ENCODE data around the gene TAF10.

Gene TAF10

GRCh38 chr11:6576471-6577373, 35.3 kb downstream of the TAF10 start:
- peak; percentile 72 for DNase-seq

DNA sequence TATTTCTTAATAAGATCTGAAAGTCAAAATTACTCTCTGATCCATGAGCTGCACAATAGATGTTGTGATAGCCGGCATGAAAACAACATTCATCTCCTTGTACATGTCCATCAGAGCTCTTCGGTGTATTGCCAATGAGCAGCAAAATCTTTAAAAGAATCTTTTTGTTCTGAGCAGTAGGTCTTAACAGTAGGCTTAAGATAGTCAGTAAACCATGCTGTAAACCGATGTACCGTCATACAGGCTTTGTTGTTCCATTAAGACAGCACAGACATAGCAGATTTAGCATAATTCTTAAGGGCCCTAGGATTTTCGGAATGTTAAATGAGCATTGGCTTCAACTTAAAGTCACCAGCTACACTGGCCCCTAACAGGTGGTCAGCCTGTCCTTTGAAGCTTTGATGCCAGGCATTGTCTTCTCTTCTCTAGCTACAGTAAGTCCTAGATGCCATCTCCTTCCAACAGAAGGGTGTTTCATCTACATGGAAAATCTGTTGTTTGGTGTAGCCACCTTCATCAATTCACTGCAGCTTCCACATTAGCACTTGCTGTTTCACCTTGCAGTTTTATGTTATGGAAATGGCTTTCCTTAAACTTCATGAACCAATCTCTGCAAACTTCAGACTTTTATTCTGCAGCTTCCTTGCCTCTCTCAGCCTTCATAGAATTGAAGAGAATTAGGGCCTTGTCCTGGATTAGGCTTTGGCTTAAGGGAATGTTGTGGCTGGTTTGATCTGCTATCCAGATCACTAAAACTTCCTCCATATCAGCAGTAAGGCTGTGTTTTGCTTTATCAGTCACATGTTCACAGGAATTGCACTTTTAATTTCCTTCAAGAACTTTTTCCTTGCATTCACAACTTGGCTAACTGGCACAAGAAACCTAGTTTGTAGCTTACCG, 37.0 kb downstream of the TAF10 start:
- DNase-seq: no peak

- DNase-seq: no peak
Observed at GRCh38 chr11:6572215-6572614, 39.8 kb downstream of the TAF10 start.

DNA sequence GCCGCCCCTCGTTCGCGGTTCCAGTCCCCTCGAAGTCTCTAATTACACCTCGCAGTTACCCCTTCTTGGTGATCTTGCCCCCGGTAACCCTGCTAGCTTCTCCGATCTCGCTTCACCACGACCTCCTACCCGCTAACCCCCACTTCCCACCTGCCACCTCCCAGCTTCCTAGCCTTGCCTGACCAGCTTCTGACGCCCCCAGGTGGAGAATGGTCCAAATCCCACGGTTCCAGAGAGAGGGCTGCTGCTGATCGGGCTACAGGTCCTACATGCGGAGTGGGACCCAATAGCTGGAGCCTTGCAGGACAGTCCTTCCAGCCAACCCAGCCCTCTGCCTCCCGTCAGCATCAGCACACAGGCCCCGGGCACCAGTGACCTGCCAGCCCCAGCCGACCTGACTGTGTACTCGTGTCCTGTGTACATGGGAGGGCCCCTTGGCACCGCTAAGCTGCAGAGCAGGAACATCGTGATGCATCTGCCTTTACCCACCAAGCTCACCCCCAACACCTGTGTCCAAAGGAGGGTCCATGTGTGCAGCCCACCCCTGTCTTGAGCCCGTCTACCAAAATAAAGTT, 40.5 kb downstream of the TAF10 start:
- no peak for DNase-seq

DNA sequence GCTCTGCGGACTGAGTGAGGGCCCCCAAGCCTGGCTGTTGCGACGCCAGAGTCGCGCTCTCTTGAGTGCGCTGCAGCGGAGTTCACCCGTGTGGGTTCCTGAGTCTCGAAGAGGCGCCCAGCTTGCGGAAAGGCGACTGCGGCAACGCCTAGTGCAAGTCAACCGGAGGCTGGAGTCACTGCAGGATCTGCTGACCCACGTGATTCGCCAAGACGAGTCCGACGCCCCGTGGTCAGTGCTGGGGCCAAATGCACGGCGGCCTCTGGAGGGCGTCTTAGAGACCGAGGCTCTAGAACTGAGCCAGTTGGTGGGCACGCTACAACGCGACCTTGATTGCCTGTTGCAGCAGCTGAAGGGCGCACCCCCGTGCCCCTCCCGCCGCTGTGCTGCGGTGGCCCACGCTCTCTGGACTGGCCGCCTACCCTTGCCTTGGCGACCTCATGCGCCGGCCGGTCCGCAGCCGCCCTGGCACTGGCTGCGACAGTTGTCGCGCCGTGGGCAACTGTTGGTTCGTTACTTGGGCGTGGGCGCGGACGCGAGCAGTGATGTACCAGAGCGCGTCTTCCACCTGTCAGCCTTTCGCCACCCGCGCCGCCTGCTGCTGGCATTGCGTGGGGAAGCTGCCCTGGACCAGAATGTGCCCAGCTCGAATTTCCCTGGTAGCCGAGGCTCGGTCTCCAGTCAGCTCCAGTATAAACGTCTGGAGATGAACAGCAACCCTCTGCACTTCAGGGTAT, 41.2 kb downstream of the TAF10 start:
- DNase-seq: no peak

GRCh38 chr11:6569706-6570105, 42.3 kb downstream of the TAF10 start:
- DNase-seq: no peak

DNA sequence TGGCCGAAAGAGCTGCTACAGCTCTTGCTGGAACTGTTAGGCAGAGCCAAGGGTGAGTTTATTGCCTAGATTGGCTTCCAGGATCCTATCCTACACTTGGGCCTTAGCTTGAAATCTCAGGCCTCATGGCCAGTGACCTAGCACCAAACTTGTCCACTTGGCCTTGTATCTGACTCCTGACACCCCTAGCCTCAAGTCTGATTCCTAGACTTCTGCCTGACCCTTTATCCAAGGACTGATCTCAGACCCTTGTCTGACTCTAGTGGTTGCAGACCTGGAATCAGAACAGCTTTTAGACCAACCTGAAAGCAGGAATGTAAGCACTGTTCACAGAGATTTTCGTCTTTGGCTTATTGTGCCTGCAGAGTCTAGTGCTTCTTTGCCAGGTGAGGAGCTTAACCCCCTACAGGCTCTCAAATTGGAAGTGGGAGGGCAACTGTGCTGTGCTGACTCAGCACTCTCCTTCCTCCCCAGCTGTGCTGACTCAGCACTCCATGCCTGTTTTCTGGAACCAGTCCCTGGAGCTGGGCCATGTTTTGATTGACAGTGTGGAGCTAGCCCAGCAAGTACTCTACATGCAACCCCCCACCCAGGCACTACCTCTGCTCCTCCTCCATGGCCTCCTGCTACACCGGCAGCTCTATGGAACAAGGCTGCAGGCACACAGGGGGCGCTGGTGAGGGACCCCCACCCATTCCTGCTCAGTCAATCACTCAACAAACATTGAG, 43.7 kb downstream of the TAF10 start:
- DNase-seq: no peak

GRCh38 chr11:6567371-6567745, 44.7 kb downstream of the TAF10 start:
- no peak for DNase-seq

DNA sequence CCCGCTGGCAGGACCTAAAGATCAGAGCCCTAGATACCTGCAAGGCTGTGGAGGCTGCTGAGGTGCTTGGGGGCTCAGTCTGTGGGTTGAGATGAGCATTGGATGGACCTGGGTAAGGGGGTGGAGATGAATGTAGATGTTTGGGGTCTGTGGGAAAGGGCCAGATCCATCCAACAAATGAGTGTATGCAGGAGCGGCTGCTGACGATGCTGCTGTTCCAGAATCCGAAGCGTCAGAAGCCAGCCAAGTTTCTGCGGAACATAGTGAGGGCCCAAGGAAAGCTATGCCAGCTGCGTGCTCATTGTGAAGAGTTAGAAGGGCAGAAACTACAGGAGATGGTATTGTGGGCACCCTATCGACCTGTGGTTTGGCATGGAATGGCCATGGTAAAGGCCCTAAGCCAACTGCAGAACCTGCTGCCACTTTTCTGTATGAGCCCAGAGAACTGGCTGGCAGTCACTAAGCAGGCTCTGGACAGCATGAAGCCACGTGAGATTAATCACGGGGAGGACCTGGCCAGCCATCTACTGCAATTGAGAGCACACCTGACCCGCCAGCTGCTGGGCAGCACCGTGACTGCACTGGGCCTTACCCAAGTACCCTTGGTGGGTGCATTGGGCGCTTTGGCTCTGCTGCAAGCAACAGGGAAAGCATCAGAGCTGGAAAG, 45.2 kb downstream of the TAF10 start:
- no peak for DNase-seq

DNA sequence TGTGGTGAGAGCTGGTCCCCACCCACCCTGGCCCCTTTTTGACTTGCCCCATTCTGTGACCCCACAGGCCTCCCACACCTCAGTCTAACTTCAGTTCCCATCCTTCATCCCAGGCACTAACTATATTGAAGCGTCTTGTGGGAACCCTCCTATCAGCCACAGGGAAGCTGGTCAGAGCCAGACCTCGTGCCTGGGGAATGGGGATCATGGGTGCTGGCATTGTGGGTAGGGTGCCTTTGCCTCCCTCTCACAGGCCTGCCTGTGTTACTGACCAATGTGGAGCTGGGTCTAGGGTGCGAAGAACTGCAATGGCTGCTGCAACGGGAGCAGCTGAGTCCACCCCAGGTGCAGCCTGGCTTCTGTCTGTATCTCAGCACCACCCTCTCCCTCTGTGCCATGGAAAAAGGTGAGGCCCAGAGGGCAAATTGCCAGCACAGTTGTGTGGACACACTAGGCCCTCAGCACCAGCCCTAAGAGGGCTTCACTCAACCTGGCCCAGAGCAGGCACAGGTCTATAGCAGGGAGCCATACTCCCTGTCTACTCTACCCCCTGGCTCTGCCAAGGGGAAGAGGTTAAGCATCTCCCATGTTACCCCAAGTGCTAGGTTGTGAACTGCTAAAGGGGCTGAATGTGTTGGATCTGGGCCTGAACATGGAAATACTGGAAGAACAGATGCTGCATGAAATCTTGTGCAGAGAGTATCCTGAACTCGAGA, 45.9 kb downstream of the TAF10 start:
- DNase-seq: no peak

GRCh38 chr11:6565325-6565724, 46.7 kb downstream of the TAF10 start:
- no peak for DNase-seq

GRCh38 chr11:6563667-6564066, 48.3 kb downstream of the TAF10 start:
- DNase-seq: no peak

DNA sequence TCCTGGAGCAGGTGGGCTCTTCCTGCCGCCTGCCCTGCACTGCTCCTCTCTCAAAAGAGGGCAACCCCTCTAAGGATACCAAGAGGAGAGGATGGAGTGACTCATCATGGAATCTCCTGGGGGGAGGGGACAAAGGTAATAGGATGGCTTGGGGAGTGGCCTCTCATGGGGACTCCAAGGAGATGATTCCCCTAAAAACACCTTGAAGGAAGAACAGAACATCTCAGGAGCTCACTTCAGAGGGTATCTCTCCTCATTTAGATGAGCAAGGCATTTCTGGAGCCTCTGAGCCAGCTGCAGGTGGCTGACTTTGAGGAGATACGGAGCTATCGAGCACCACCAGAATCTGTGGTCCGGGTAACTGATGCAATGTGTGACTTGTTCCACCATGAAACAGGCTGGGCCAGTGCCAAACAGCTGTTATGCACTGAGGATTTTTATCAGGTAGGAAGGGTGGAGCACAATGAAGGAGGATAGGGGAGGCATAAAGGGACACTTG, 48.8 kb downstream of the TAF10 start:
- DNase-seq: no peak

DNA sequence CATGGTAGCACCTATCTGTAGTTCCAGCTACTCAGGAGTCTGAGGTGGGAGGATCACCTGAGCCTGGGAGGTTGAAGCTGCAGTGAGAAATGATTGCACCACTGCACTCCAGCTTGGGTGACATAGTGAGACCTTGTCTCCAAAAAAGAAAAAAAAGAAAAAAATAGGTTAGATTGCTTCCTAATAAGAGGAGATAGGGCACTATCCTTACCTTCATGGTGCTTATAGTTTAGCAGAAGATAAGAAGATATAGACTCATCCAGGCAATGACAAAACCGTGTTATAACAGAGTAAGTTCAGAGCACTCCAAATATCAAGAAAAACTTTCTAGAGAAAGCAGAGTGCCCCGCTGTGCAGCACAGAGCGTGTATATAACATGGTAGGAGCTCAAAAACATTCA, 50.7 kb downstream of the TAF10 start:
- DNase-seq: no peak

All from left hindlimb (tissue), 1 donor.